ENCODE measurements around the gene CRYBG2.
A peak's percentile ranks its signal among the peaks of the same experiment; 100 is the strongest.

Gene CRYBG2

GRCh38 chr1:26291939-26292338 is 62.0 kb downstream of the CRYBG2 start:
- CTCF ChIA-PET: interaction anchor here (1.5 to 21.9 kb wide), 3 partner anchors 16 to 125 kb away, joined by 5 to 690 read pairs (median 8); partner anchors contain the start of genes CD52 and UBXN11
- DNase-seq (ENCODE audit: extremely low spot score): no peak
- no peak for TF ChIP-seq CTCF (IDR thresholded peaks at IDR 0.05; ENCODE audit: control extremely low read depth, extremely low read depth, low read depth, missing control alignments)
- POLR2A ChIA-PET: no interaction called here

GRCh38 chr1:26291433-26291832 is 62.5 kb downstream of the CRYBG2 start:
- TF ChIP-seq CTCF (IDR thresholded peaks at IDR 0.05; ENCODE audit: control extremely low read depth, extremely low read depth, low read depth, missing control alignments): no peak
- CTCF ChIA-PET: interaction anchor here (2.2 to 21.9 kb wide), 2 partner anchors 15 to 23 kb away, joined by 8 to 690 read pairs; partner anchors contain the start of genes CD52 and UBXN11
- POLR2A ChIA-PET: no interaction called here
- no peak for DNase-seq (ENCODE audit: extremely low spot score)

- ChIA-PET CTCF (interaction anchor here (1.2 to 21.9 kb wide), 6 partner anchors 12 to 126 kb away, joined by 3 to 690 read pairs (median 8); partner anchors contain the start of genes CD52, CEP85 and UBXN11), POLR2A (no interaction called here)
- DNase-seq (ENCODE audit: extremely low spot score): peak; percentile 49
- no peak for TF ChIP-seq CTCF (IDR thresholded peaks at IDR 0.05; ENCODE audit: control extremely low read depth, extremely low read depth, low read depth, missing control alignments)
These were observed 63.1 kb downstream of the CRYBG2 start for GRCh38 chr1:26290882-26291261.

- CTCF ChIA-PET: interaction anchor here (1.0 to 21.9 kb wide), 8 partner anchors 9 to 126 kb away, joined by 3 to 690 read pairs (median 8); partner anchors contain the start of genes CD52, CEP85 and UBXN11
- DNase-seq (ENCODE audit: extremely low spot score): no peak
- POLR2A ChIA-PET: interaction anchor here (1.2 kb wide), 1 partner anchor 28 kb away, joined by 3 read pairs; no protein-coding TSS in a partner anchor
- TF ChIP-seq CTCF (IDR thresholded peaks at IDR 0.05; ENCODE audit: control extremely low read depth, extremely low read depth, low read depth, missing control alignments): no peak
These were observed 63.6 kb downstream of the CRYBG2 start for GRCh38 chr1:26290122-26290881.

GRCh38 chr1:26289158-26290059 is 64.5 kb downstream of the CRYBG2 start:
- POLR2A ChIA-PET: interaction anchor here (1.2 to 1.6 kb wide), 3 partner anchors 29 to 32 kb away, joined by 3 to 5 read pairs (median 4); no protein-coding TSS in a partner anchor
- TF ChIP-seq CTCF (IDR thresholded peaks at IDR 0.05; ENCODE audit: control extremely low read depth, extremely low read depth, low read depth, missing control alignments): no peak
- CTCF ChIA-PET: interaction anchor here (0.7 to 21.9 kb wide), 17 partner anchors 7 to 250 kb away, joined by 3 to 690 read pairs (median 7); partner anchors contain the start of genes CD52, CEP85, SH3BGRL3 and UBXN11
- peak; percentile 84 for DNase-seq (ENCODE audit: extremely low spot score)
